GM12872 (cell line): Measurements from ENCODE around the gene FICD.

Source experiments
- CTCF ChIP-seq: IDR thresholded peaks from 3 replicates; pipeline ENCODE4 v1.5.1; 2011; ENCODE audit warnings: low read depth, mild to moderate bottlenecking, low read length, moderate library complexity; ENCODE audit not compliant: insufficient read depth

FICD gene

GRCh38 chr12:108491256-108491655 is 23.8 kb upstream of the FICD start:
- TF ChIP-seq CTCF: no peak

- peak; percentile 68 for TF ChIP-seq CTCF
These were observed 20.0 kb upstream of the FICD start for GRCh38 chr12:108495054-108495453.

GRCh38 chr12:108495823-108496579 is 19.1 kb upstream of the FICD start:
- TF ChIP-seq CTCF: no peak

- TF ChIP-seq CTCF: no peak
These were observed 16.9 kb upstream of the FICD start for GRCh38 chr12:108498136-108498535.

GRCh38 chr12:108502922-108503321 is 12.2 kb upstream of the FICD start:
- no peak for TF ChIP-seq CTCF

GRCh38 chr12:108505129-108505528 is 9.9 kb upstream of the FICD start:
- TF ChIP-seq CTCF: no peak

- TF ChIP-seq CTCF: no peak
These were observed 7.0 kb upstream of the FICD start for GRCh38 chr12:108507971-108508642.
